ENCODE results near the gene IFI35. TPM values are rescaled to one million over a fixed set of nuclear protein-coding genes. Genes with fewer than 3 reads are reported as not detected.

Gene IFI35
- total and polyA plus RNA-seq, 9 of the 15 experiments (the other 6 are each of a cell fraction or from before 2014, with no cell fraction given), result 4.4 to 13.1 (median 10.2) TPM

DNA sequence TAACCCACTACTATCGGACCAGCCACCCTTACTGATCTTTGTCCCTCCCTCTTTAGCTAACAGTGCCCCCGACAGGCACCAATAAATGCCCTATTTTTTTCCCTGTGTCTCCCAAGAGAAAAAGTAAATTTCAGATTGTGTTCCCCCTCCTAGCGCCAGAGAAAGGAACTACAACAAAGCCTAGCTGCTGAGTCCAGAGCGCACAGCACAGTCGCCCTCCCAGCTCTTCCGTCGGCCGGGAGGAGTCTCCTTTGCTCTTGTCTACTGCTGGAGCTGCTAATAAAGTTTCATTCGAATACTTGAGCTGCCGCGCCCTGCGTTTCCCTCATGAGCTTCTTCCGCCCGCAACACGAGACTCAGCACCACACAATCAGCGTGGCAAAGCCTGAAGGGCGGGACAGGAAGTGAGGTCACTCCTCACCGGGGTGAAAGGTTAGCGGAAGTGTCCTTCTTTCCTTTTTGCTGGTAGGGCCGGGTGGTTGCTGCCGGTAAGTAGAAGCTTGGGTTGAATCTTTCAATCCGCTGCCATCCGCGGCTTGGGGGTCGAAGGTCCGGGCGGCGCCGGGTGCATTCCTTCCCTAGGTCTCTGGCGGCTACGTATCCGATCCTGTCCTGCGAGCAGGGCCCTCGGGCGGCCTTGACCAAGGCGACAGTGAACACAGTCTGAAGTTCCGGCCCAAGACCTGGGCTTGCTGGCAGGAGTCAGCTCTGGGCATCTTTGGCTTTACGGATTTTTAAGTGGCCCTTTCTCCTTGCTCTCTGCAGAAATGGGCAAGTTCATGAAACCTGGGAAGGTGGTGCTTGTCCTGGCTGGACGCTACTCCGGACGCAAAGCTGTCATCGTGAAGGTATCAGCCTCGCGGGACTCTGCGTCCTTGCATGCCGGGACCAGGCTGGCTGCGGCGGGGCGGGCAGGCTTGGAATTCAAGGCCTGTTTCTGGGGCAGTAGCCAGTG is 8.3 kb upstream of the IFI35 start, which contains the start of gene RPL27 (continued):
- TF ChIP-seq, protein P1, sequence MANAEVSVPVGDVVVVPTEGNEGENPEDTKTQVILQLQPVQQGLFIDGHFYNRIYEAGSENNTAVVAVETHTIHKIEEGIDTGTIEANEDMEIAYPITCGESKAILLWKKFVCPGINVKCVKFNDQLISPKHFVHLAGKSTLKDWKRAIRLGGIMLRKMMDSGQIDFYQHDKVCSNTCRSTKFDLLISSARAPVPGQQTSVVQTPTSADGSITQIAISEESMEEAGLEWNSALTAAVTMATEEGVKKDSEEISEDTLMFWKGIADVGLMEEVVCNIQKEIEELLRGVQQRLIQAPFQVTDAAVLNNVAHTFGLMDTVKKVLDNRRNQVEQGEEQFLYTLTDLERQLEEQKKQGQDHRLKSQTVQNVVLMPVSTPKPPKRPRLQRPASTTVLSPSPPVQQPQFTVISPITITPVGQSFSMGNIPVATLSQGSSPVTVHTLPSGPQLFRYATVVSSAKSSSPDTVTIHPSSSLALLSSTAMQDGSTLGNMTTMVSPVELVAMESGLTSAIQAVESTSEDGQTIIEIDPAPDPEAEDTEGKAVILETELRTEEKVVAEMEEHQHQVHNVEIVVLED (CRISPR knock-in tag; IDR thresholded peaks at IDR 0.05), result peak; percentile 55; the same call in 1 of the 2 replicates
- TF ChIP-seq CEBPG (CRISPR knock-in tag; IDR thresholded peaks at IDR 0.05) (no peak), CEBPG (tag; conservative IDR thresholded peaks at IDR 0.05 in 1 of 2, IDR thresholded peaks at IDR 0.05 in 1 of 2) (no peak), FOXM1 (IDR thresholded peaks at IDR 0.05; ENCODE audit: low read depth) (no peak; the same call in 1 of the 2 replicates), FOXM1 (CRISPR knock-in tag; IDR thresholded peaks at IDR 0.05; ENCODE audit: low read depth) (no peak), TEAD4 (IDR thresholded peaks at IDR 0.05; ENCODE audit: low read length) (peak; percentile 77), TEAD4 (CRISPR knock-in tag; IDR thresholded peaks at IDR 0.05; ENCODE audit: borderline replicate concordance) (no peak), KDM4B (IDR thresholded peaks at IDR 0.05; ENCODE audit: borderline replicate concordance in 2 of 2, low read depth in 1 of 2) (no peak; a peak in 1 of 4 replicates), MEF2D (tag; conservative IDR thresholded peaks at IDR 0.05; ENCODE audit: low read depth) (peak; percentile 27; the same call in 1 of the 2 replicates), ZNF75A (CRISPR knock-in tag; IDR thresholded peaks at IDR 0.05) (no peak), HIVEP1 (CRISPR knock-in tag; IDR thresholded peaks at IDR 0.05) (no peak), EHMT2 (IDR thresholded peaks at IDR 0.05) (no peak), SRSF1 (IDR thresholded peaks at IDR 0.05; ENCODE audit: low read depth, low read length) (no peak), KHSRP (IDR thresholded peaks at IDR 0.05) (no peak), SIX5 (IDR thresholded peaks at IDR 0.05; ENCODE audit: borderline replicate concordance in 1 of 2, insufficient read depth in 1 of 2, low read depth in 1 of 2, low read length in 2 of 2) (peak; percentile 64 to 69; a peak in 3 of 4 replicates), PHF8 (IDR thresholded peaks at IDR 0.05; ENCODE audit: borderline replicate concordance, low read length) (peak; percentile 86), PHF21A (IDR thresholded peaks at IDR 0.05; ENCODE audit: borderline replicate concordance, low read depth) (no peak), NCOA2 (IDR thresholded peaks at IDR 0.05; ENCODE audit: partially characterized antibody in 2 of 2) (no peak), IRF1 (CRISPR knock-in tag; IDR thresholded peaks at IDR 0.05; ENCODE audit: borderline replicate concordance) (no peak), ZBTB7A (IDR thresholded peaks at IDR 0.05; ENCODE audit: borderline replicate concordance, control insufficient read depth, low read depth, low read length) (peak; percentile 30; the same call in 1 of the 2 replicates), CXXC5 (CRISPR knock-in tag; IDR thresholded peaks at IDR 0.05) (peak; percentile 98), HMG20A (CRISPR knock-in tag; conservative IDR thresholded peaks at IDR 0.05) (no peak), SMARCA4 (IDR thresholded peaks at IDR 0.05) (peak; percentile 70), EP400 (IDR thresholded peaks at IDR 0.05) (peak; percentile 99)
- TF ChIP-seq, protein P2, sequence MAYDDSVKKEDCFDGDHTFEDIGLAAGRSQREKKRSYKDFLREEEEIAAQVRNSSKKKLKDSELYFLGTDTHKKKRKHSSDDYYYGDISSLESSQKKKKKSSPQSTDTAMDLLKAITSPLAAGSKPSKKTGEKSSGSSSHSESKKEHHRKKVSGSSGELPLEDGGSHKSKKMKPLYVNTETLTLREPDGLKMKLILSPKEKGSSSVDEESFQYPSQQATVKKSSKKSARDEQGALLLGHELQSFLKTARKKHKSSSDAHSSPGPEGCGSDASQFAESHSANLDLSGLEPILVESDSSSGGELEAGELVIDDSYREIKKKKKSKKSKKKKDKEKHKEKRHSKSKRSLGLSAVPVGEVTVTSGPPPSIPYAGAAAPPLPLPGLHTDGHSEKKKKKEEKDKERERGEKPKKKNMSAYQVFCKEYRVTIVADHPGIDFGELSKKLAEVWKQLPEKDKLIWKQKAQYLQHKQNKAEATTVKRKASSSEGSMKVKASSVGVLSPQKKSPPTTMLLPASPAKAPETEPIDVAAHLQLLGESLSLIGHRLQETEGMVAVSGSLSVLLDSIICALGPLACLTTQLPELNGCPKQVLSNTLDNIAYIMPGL (CRISPR knock-in tag; IDR thresholded peaks at IDR 0.05), result peak; percentile 90
